HepG2 (cell line): ENCODE measurements around the gene TRAPPC4. TPM values are rescaled to one million over a fixed set of nuclear protein-coding genes. Genes with fewer than 3 reads are reported as not detected.
A peak's percentile ranks its signal among the peaks of the same experiment; 100 is the strongest.

ENCODE experiments used
- ARNT2 ChIP-seq: sonication (generic); formaldehyde crosslinking; IDR thresholded peaks from 2 replicates; pipeline ENCODE4 v1.8.0; 2022; ENCODE audit warnings: mild to moderate bottlenecking, low read depth, missing genetic modification reagents, moderate library complexity
- CREB1 ChIP-seq, 2 experiments: fragments of 450-650 bp in 1 of 2; IDR thresholded peaks; 2 replicates each; pipeline ENCODE4 v1.6.1; 2016 to 2017; ENCODE audit warnings: control low read depth in 1 of 2, mild to moderate bottlenecking in 1 of 2, missing compliant biosample characterization in 1 of 2, missing genetic modification characterization in 1 of 2
- MAFG ChIP-seq: sonication (generic); formaldehyde crosslinking; IDR thresholded peaks from 2 replicates; pipeline ENCODE4 v1.5.1; 2020; ENCODE audit warnings: mild to moderate bottlenecking, missing genetic modification reagents
- MIER2 ChIP-seq: IDR thresholded peaks from 2 replicates; pipeline ENCODE4 v1.6.1; 2016; ENCODE audit warnings: missing biosample characterization, missing genetic modification reagents
- NFE2L1 ChIP-seq: sonication (generic); formaldehyde crosslinking; IDR thresholded peaks from 2 replicates; pipeline ENCODE4 v1.4.0; 2020; ENCODE audit warnings: missing genetic modification reagents, mild to moderate bottlenecking, borderline replicate concordance
- NFE2L2 ChIP-seq: fragments of 150-350 bp; IDR thresholded peaks from 2 replicates; pipeline ENCODE4 v1.6.1; 2014; ENCODE audit warnings: low read length
- NFYC ChIP-seq: IDR thresholded peaks from 2 replicates; pipeline ENCODE4 v1.6.1; 2016; ENCODE audit warnings: missing genetic modification reagents, missing compliant biosample characterization
- ONECUT2 ChIP-seq: sonication (generic); formaldehyde crosslinking; IDR thresholded peaks from 2 replicates; pipeline ENCODE4 v1.4.0; 2020; ENCODE audit warnings: missing genetic modification reagents
- PHF20 ChIP-seq: sonication (generic); formaldehyde crosslinking; IDR thresholded peaks from 2 replicates; pipeline ENCODE4 v1.5.0; 2020; ENCODE audit warnings: mild to moderate bottlenecking, missing genetic modification reagents
- ZNF101 ChIP-seq: sonication (generic); formaldehyde crosslinking; IDR thresholded peaks from 2 replicates; pipeline ENCODE4 v1.4.0; 2020; ENCODE audit warnings: mild to moderate bottlenecking, low read depth, missing genetic modification reagents, borderline replicate concordance
- ZNF124 ChIP-seq: sonication (generic); formaldehyde crosslinking; IDR thresholded peaks from 2 replicates; pipeline ENCODE4 v1.4.0; 2020; ENCODE audit warnings: missing genetic modification reagents
- ZNF160 ChIP-seq: sonication (generic); formaldehyde crosslinking; IDR thresholded peaks from 2 replicates; pipeline ENCODE4 v1.8.0; 2022; ENCODE audit warnings: mild to moderate bottlenecking, inconsistent platforms, missing genetic modification reagents
- ZNF331 ChIP-seq: sonication (generic); formaldehyde crosslinking; IDR thresholded peaks from 2 replicates; pipeline ENCODE4 v1.4.0; 2020; ENCODE audit warnings: missing genetic modification reagents
- ZNF577 ChIP-seq: sonication (generic); formaldehyde crosslinking; IDR thresholded peaks from 2 replicates; pipeline ENCODE4 v1.4.0; 2020; ENCODE audit warnings: mild to moderate bottlenecking, low read depth, missing genetic modification reagents, borderline replicate concordance
- polyA plus RNA-seq, 8 experiments: library from polyadenylated mRNA; depleted of rRNA in 3 of 8; stranded (reverse) in 7 of 8; unstranded in 1 of 8; fragments of >200 nt; fragmentation: Illumina TruSeq in 4 of 8; extraction: Trizol in 4 of 8; gene quantifications; 2 replicates each; pipeline versions ENCODE4 v1.2.1 to v1.2.3, GENCODE V29; 2011 to 2016; ENCODE audit warnings: low read depth in 4 of 8, missing spikeins in 1 of 8, mixed read lengths in 1 of 8; ENCODE audit not compliant: insufficient read depth in 1 of 8
- total RNA-seq, 5 experiments: library from RNA; depleted of rRNA; stranded (reverse); fragments of >200 nt; fragmentation: Illumina TruSeq; extraction: Trizol; gene quantifications; 2 replicates each; pipeline ENCODE4 v1.2.3, GENCODE V29; 2016; ENCODE audit warnings: low read depth in 1 of 5
- TF ChIP-seq, protein P1 (sequence below): sonication (generic); formaldehyde crosslinking; IDR thresholded peaks from 2 replicates; pipeline ENCODE4 v1.5.0; 2020; ENCODE audit warnings: mild to moderate bottlenecking, missing genetic modification reagents
- TF ChIP-seq, protein P2 (sequence below): sonication (generic); formaldehyde crosslinking; IDR thresholded peaks from 2 replicates; pipeline ENCODE4 v1.5.1; 2020; ENCODE audit warnings: missing genetic modification reagents, mild to moderate bottlenecking, borderline replicate concordance
- TF ChIP-seq, protein P3 (sequence below): sonication (generic); formaldehyde crosslinking; IDR thresholded peaks from 2 replicates; pipeline ENCODE4 v1.5.1; 2020; ENCODE audit warnings: mild to moderate bottlenecking, missing genetic modification reagents, moderate library complexity
- TF ChIP-seq, protein P4 (sequence below): sonication (generic); formaldehyde crosslinking; IDR thresholded peaks from 2 replicates; pipeline ENCODE4 v1.4.0; 2020; ENCODE audit warnings: missing genetic modification reagents, borderline replicate concordance

The TRAPPC4 gene
- total and polyA plus RNA-seq, 2 of the 13 experiments (the other 11 are each of a cell fraction or from before 2014, with no cell fraction given), result 97.4 to 140 TPM

DNA sequence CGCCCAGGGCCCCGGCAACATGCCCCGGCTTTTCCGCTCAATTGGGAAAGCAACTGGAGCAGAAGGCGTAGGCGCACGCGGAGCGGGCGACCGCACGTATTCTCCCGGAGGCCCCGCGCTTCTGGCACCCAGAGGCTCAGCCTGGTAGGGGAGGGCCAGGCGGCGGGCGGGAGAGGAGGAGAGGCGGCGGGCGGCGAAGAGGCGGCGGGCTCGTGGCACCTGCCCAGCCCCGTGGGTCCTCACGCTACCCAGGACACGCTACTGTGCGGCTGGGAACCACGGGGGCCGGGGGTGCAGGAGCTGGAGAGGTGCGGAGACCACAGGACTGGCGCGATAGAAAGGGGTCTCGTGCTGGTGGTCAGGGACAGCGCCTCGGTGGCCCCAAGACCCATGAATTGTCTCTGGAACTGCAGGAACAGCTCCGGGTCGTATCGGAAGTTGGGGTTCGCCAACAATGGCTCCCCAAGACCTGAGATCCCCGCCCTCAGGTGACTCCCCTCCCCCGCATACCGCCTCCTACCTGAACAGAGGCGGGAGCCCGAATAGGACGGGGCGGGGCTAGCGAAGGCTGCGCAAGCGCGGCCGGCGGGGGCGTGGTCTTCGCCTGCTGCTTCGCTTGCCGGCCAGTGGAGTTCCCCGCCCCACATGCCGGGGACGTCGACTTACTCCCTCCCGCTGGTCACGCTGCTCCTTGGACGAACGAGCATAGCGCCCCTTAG is 11.9 kb downstream of the TRAPPC4 start, which contains the start of gene SLC37A4 (continued):
- TF ChIP-seq, protein P1, sequence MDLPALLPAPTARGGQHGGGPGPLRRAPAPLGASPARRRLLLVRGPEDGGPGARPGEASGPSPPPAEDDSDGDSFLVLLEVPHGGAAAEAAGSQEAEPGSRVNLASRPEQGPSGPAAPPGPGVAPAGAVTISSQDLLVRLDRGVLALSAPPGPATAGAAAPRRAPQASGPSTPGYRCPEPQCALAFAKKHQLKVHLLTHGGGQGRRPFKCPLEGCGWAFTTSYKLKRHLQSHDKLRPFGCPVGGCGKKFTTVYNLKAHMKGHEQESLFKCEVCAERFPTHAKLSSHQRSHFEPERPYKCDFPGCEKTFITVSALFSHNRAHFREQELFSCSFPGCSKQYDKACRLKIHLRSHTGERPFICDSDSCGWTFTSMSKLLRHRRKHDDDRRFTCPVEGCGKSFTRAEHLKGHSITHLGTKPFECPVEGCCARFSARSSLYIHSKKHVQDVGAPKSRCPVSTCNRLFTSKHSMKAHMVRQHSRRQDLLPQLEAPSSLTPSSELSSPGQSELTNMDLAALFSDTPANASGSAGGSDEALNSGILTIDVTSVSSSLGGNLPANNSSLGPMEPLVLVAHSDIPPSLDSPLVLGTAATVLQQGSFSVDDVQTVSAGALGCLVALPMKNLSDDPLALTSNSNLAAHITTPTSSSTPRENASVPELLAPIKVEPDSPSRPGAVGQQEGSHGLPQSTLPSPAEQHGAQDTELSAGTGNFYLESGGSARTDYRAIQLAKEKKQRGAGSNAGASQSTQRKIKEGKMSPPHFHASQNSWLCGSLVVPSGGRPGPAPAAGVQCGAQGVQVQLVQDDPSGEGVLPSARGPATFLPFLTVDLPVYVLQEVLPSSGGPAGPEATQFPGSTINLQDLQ, result peak; percentile 77; the same call in 1 of the 2 replicates
- peak; percentile 89 for TF ChIP-seq ZNF331 (CRISPR knock-in tag)
- TF ChIP-seq ONECUT2 (CRISPR knock-in tag), result no peak; the same call in 1 of the 2 replicates
- no peak for TF ChIP-seq NFE2L1 (CRISPR knock-in tag)
- TF ChIP-seq ZNF101 (CRISPR knock-in tag), result 0 out of 2 replicates have a peak, but pooled peaks have one; percentile 22
- TF ChIP-seq ZNF160 (CRISPR knock-in tag), result peak; percentile 72
- TF ChIP-seq, protein P2, sequence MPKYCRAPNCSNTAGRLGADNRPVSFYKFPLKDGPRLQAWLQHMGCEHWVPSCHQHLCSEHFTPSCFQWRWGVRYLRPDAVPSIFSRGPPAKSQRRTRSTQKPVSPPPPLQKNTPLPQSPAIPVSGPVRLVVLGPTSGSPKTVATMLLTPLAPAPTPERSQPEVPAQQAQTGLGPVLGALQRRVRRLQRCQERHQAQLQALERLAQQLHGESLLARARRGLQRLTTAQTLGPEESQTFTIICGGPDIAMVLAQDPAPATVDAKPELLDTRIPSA (CRISPR knock-in tag), result peak; percentile 95; the same call in 1 of the 2 replicates
- TF ChIP-seq CREB1 (IDR thresholded peaks at IDR 0.05), result peak; percentile 49; the same call in 1 of the 2 replicates
- peak; percentile 63; the same call in 1 of the 2 replicates for TF ChIP-seq CREB1 (CRISPR knock-in tag; IDR thresholded peaks at IDR 0.05)
- peak; percentile 46; the same call in 1 of the 2 replicates for TF ChIP-seq MIER2 (CRISPR knock-in tag)
- TF ChIP-seq, protein P3, sequence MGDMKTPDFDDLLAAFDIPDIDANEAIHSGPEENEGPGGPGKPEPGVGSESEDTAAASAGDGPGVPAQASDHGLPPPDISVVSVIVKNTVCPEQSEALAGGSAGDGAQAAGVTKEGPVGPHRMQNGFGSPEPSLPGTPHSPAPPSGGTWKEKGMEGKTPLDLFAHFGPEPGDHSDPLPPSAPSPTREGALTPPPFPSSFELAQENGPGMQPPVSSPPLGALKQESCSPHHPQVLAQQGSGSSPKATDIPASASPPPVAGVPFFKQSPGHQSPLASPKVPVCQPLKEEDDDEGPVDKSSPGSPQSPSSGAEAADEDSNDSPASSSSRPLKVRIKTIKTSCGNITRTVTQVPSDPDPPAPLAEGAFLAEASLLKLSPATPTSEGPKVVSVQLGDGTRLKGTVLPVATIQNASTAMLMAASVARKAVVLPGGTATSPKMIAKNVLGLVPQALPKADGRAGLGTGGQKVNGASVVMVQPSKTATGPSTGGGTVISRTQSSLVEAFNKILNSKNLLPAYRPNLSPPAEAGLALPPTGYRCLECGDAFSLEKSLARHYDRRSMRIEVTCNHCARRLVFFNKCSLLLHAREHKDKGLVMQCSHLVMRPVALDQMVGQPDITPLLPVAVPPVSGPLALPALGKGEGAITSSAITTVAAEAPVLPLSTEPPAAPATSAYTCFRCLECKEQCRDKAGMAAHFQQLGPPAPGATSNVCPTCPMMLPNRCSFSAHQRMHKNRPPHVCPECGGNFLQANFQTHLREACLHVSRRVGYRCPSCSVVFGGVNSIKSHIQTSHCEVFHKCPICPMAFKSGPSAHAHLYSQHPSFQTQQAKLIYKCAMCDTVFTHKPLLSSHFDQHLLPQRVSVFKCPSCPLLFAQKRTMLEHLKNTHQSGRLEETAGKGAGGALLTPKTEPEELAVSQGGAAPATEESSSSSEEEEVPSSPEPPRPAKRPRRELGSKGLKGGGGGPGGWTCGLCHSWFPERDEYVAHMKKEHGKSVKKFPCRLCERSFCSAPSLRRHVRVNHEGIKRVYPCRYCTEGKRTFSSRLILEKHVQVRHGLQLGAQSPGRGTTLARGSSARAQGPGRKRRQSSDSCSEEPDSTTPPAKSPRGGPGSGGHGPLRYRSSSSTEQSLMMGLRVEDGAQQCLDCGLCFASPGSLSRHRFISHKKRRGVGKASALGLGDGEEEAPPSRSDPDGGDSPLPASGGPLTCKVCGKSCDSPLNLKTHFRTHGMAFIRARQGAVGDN, result peak; percentile 93
- no peak for TF ChIP-seq ZNF577
- peak; percentile 96 for TF ChIP-seq ARNT2
- TF ChIP-seq, protein P4, sequence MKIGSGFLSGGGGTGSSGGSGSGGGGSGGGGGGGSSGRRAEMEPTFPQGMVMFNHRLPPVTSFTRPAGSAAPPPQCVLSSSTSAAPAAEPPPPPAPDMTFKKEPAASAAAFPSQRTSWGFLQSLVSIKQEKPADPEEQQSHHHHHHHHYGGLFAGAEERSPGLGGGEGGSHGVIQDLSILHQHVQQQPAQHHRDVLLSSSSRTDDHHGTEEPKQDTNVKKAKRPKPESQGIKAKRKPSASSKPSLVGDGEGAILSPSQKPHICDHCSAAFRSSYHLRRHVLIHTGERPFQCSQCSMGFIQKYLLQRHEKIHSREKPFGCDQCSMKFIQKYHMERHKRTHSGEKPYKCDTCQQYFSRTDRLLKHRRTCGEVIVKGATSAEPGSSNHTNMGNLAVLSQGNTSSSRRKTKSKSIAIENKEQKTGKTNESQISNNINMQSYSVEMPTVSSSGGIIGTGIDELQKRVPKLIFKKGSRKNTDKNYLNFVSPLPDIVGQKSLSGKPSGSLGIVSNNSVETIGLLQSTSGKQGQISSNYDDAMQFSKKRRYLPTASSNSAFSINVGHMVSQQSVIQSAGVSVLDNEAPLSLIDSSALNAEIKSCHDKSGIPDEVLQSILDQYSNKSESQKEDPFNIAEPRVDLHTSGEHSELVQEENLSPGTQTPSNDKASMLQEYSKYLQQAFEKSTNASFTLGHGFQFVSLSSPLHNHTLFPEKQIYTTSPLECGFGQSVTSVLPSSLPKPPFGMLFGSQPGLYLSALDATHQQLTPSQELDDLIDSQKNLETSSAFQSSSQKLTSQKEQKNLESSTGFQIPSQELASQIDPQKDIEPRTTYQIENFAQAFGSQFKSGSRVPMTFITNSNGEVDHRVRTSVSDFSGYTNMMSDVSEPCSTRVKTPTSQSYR (CRISPR knock-in tag), result peak; percentile 31; the same call in 1 of the 2 replicates
- TF ChIP-seq NFE2L2, result no peak
- 0 out of 2 replicates have a peak, but pooled peaks have one; percentile 30 for TF ChIP-seq PHF20 (CRISPR knock-in tag)
- TF ChIP-seq NFYC (CRISPR knock-in tag), result peak; percentile 70
- TF ChIP-seq ZNF124 (CRISPR knock-in tag), result peak; percentile 94
- 0 out of 2 replicates have a peak, but pooled peaks have one; percentile 31 for TF ChIP-seq MAFG (CRISPR knock-in tag)
